H54 (cell line): ENCODE results near the gene PPP1R14C.

Experiments used
- DNase-seq: peaks from one replicate; pipeline ENCODE4 v3.0.0; 2011; ENCODE audit warnings: low spot score, mixed read lengths; ENCODE audit not compliant: insufficient read length
- FAIRE-seq: peaks from 3 replicates; lab custom pipeline; 2011; peaks lifted over from hg19 to GRCh38; lab: Jason Lieb, UNC
- POLR2A ChIP-seq: IDR thresholded peaks from 2 replicates; pipeline ENCODE4 v1.6.1; 2011; ENCODE audit warnings: low read depth, mild to moderate bottlenecking, low read length

The PPP1R14C gene

DNA sequence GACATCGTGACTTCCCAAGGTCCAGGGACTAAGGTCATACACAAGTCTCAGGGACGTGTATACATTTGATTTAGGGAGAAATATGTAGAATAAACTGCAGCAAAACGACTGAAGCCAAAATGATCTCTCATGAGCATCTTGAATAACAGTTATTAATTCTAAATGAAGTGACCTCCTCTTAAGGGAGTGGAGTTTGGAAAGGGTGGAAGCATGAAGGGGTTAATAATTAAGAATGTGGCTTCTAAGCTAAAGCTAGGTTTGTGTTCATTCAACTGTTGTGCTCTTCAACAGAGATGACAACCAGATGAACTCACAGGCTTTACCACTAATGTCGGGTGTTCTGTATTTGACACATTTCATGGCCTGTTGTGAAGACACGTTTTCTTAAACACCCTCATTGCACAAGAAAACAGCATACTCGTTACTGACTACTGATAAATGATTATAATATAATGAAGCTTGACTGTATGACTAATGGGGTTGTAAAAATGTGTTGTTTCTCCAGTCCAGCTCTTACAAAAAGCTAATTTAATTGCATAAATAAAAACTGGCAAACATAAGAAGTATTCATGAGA lies 1.5 kb downstream of the PPP1R14C start:
- TF ChIP-seq POLR2A = no peak
- no peak for DNase-seq
- no peak for FAIRE-seq

DNA sequence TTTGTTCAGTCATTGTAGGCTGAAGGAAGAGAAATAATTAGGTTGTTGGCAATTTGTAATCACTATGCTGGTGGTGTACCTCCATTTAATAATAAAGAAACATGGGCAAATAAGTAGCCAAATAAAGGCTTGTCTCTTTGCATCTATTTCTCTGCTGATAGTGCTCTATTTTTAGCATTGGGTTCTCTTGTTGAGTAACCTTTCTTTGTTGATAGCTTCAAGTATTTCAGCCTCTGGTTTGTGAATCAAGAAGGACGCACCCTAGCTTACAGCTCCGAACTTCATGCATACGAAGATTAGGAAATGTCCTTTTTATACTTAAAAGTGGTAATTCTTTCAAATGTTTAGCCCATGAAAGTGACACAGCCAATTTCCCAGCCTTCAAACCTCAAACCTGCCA lies 2.6 kb downstream of the PPP1R14C start:
- no peak for FAIRE-seq
- no peak for TF ChIP-seq POLR2A
- DNase-seq = no peak

DNA sequence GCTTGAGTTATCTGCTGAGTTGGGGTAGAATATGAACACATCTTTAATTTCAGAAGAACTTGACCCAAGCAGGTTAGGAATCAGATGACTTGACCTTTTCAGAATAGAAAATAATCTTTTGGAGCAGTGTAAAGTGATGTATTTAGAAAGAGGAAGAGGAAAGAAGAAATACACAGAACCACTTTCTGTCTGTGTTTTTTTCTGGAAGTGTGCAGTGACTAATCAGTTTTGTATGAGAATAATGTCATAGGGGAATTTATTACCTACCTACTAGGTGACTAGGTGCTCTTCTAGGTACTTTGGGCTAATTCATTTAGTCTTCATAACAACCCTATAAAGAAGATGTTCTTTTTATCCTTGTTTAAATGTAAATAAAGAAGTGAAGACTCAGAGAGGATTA lies 3.0 kb downstream of the PPP1R14C start:
- DNase-seq = no peak
- no peak for TF ChIP-seq POLR2A
- no peak for FAIRE-seq

DNA sequence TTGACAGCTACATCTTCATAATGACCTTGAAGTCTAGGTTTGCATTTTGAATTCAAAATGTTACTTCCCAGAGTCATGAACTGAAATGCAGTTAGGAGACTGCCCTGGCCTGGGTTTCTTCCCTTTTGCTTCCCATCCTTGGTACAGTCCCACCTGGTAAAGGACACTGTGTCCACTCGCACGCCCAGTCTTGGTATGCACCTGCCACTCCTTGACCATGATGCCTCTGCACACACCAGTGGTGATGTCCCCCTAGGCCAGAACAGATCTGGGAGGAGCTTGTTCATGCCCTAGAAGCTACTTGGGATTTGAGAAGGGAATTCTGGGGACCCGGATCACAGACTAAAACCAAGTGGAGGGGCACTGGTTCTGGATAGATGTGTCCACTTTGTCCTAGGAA lies 3.6 kb downstream of the PPP1R14C start:
- FAIRE-seq = no peak
- DNase-seq = no peak
- no peak for TF ChIP-seq POLR2A

DNA sequence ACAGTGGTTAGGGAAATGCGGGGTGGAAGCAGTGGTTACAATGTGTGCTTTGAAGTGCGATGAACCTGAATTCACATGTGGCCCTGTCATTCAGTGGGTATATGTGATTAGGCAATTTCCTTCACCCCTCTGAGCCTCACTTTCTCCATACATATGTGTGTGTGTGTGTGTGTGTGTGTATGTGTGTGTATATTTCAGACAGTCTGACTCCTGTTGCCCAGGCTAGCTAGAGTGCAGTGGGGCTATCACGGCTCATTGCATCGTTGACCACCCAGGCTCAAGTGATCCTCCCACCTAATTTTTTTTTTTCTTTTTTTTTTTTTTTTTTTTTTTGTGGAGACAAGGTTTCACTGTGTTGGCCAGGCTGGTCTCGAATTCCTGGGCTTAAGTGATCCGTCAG lies 6.3 kb downstream of the PPP1R14C start:
- TF ChIP-seq POLR2A = no peak
- DNase-seq (no peak), FAIRE-seq (no peak)

DNA sequence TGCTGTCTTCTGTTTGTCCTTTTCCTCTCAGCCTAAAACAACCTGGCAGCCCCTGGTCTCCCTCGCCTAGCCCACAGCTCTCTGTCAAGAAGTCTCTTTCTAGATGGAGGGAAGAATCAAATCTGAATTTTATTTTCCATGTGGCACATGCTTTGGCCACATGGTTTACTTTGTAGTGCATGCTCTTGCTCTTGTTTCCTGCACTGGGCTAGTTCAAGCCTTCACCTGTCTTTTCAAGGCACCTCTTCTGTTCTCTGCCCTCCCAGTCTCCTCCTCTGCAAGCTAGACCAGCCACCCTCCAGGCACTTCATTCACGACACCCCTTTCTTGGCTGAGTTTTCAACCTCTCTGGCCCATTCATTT lies 7.6 kb downstream of the PPP1R14C start:
- DNase-seq (no peak), FAIRE-seq (no peak)
- TF ChIP-seq POLR2A = no peak

DNA sequence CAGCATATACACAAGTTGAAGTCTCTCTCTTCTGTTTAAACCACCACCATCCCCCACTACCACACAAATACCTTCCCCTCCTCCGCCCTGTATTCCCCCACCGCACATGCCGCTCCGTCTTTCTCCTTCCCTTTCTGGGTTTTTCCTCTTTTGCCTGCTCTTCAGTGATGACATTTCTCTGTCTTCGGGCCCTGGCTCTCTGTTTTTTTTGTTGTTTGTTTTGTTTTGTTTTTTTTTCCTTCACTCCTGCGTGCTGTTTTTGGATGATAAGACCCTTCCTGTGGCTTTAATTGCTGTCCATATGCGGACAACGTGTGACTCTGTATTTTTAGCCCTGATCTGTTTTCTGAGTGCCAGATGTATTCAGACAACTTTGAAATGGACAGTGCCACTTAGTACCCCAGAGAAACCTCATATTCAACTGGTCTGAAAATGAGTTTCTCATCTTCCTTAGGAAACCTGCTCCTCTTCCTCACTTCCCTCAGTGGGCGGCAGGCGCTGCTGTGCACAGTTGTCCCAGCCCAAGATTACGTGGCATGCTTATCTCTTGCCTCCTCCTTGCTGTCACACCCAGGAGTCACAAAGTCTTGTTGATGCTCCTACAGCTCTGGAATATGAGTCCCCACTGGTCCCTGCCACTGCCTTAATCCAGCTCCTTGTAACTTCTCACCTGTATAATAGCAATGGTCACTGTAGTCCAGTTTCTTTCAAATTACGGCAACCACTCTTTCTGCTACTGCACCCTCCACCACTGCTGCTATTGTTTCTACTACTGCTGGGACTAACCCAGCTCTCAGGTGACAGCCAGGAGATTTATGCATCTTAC lies 8.2 kb downstream of the PPP1R14C start:
- TF ChIP-seq POLR2A = no peak
- no peak for FAIRE-seq

DNA sequence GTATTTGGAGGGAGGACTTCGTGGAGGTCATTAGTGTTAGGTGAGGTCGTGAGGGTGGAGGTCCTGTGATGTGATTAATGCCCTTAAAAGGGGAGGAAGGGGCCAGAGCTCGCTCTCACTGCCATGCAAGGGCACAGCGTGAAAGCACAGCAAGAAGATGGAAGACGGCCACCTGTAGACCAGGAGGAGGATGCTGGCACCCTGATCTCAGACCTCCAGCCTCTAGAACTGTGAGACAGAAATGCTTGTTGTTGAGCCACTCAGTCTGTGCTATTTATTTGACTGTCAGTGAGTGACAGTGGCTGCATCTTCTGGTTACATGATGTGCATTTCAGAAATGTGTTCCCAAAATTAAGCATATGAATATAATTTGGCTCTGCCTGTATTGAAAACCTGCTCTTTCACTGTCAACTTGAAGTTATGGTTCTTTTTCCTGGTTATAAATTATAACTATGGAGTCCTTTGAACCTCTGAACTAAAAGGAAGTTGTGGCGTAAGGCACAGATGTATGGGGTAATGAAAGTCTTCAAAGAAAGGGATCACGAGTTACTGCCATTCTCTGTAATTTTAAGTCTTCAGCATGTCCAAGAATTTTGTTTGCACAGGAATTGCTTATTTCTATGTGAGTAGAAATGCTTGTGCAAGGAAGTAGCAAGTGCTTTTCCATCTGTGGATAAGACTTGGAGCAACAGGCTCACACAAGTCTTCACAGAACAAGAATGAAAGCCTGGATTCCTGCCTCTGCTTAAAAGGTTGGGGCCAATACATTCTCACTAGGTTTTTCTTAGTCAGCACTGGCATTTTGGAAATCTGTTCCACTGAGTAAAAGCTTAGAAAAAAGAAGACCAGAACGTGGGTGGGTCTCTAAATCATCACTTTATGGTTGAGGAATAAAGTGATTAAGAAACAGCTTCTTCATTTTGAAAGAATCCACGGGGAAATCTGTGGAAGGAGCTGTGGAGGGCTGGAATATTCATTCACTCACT lies 10.3 kb downstream of the PPP1R14C start:
- DNase-seq (no peak), FAIRE-seq (no peak)
- TF ChIP-seq POLR2A = no peak

More for the DNA sequence above, 8.2 kb downstream of the PPP1R14C start:
- DNase-seq = no peak

DNA sequence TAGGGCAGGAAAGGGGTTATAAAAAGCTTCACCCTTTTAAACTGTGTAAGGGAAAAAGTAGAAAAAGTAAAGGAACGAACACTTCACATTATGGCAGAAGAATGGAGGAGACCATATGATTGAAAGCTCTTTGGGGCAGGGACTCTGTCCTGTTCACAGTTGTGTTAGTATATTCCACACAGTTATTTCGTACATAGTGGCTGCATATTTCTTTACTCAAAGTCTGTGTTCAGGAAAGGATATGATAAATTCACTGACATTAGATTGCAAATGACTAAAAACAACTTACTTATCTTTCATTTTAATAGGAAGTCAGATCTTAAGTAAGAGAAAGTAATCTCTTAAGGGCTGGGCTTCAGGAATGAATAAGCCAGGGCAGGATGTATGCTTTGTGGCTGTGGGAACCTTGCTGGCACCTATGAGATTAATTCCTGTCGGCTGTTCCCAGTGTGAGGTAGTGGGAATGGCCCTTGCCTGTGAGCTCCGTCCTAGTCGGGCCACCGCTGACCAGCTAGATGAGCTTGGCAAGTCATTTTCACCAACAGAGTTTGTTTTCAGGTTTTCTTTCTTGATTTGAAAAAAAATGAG lies 11.2 kb downstream of the PPP1R14C start:
- no peak for DNase-seq
- no peak for FAIRE-seq
- no peak for TF ChIP-seq POLR2A

DNA sequence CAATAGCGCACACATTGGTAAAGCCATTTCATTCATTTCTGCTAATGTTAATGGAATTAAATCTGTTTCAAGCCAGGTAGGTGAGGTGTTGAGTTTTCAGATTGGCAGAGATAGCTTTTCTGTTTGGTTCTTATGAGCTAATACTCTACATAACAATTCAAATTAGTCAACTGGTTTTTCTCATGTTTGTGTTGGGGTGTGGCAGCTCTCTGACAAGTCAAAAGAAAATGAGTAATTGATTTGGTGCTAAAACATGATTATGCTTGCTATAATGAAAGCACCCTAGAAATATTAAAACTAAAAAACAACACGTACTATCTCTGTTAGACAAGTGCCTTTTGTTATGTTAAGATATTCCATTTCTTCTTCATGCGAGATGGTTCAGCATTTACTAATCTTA lies 13.6 kb downstream of the PPP1R14C start:
- DNase-seq (no peak), FAIRE-seq (no peak)
- TF ChIP-seq POLR2A = no peak

DNA sequence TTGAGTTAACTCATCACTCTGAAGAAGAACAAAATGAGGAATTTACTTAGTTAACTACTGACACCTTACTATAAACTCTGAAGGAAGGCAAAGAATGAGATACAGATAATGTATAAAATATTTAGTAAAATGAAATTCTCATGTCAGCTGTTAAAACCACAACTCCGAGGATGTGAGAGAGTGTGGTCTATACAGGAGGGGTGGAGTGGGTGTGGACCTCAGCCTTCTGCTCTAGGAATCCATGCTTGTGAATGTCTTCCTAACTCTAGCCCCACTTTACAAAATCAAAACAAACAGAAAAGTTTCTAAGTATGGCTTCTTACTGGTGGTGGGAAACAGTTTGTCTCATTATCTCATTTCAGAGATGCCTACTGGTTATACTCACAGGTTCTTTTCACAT lies 14.2 kb downstream of the PPP1R14C start:
- FAIRE-seq (no peak), DNase-seq (no peak)
- no peak for TF ChIP-seq POLR2A

DNA sequence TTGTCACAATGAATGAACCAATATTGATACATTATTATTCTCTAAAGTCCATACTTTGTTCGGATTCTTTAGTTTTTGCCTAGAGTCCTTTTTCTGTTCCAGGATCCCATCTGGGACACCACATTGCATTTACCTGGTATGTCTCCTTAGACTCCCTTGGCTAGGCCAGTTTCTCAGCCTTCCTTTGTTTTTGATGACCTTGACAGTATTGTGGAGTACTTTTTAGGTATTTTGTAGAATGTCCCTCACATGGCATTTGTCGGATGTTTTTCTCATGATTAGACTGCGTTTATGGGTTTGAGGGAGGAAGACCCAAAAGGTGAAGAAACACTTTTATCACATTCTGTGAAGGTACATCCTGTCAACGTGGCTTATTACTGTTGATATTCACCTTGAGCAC lies 16.9 kb downstream of the PPP1R14C start:
- no peak for TF ChIP-seq POLR2A
- DNase-seq (no peak), FAIRE-seq (no peak)

DNA sequence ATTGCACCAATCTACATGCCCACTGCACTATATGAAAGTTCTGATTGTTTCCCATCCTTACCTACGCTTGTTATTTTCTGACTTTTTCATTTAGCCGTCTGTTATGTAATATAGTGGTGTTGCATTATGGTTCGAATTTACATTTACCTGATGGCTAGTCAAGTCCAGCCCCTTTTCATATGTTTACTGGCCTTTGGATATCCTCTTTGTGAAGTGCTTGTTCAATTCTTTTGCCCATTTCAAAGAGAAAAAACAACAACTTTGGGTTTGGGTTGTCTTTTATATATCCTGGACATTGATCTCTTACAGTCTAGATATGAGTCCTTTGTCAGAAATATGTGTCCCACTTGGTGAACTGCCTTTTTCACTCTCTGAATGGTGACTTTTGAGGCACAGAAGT lies 21.1 kb downstream of the PPP1R14C start:
- no peak for TF ChIP-seq POLR2A
- FAIRE-seq = no peak
- no peak for DNase-seq
